H1 (cell line): ENCODE results near the gene PTK6.

ENCODE experiments used
- CTCF ChIP-seq, 3 experiments: IDR thresholded peaks; 1 replicate in 2 of 3; 2 replicates in 1 of 3; pipeline versions ENCODE4 v1.5.1 to v1.6.1; 2011; ENCODE audit warnings: low read length in 3 of 3, mild to moderate bottlenecking in 3 of 3, inconsistent platforms in 2 of 3, low read depth in 1 of 3, moderate library complexity in 1 of 3; ENCODE audit not compliant: insufficient read depth in 1 of 3; ENCODE audit errors: control extremely low read depth in 1 of 3
- EP300 ChIP-seq, 2 experiments: IDR thresholded peaks; 1 replicate in 1 of 2; 2 replicates in 1 of 2; pipeline ENCODE4 v1.6.1; 2011 to 2012; ENCODE audit warnings: low read depth in 2 of 2, low read length in 2 of 2, mild to moderate bottlenecking in 2 of 2, borderline replicate concordance in 1 of 2, inconsistent platforms in 1 of 2, moderate library complexity in 1 of 2
- EZH2 ChIP-seq: fragments of 200-600 bp; sonication (generic); IDR thresholded peaks from 2 replicates; pipeline ENCODE4 v1.7.1; 2012; ENCODE audit warnings: low read depth, mild to moderate bottlenecking, moderate library complexity, low read length, inconsistent platforms; ENCODE audit not compliant: severe bottlenecking
- FOSL1 ChIP-seq: IDR thresholded peaks from 2 replicates; pipeline ENCODE4 v1.6.1; 2011; ENCODE audit warnings: mild to moderate bottlenecking, low read depth, low read length, moderate library complexity; ENCODE audit not compliant: insufficient read depth
- RAD21 ChIP-seq, 2 experiments: IDR thresholded peaks in 1 of 2; conservative IDR thresholded peaks in 1 of 2; 2 replicates each; pipeline ENCODE4 v1.6.1; 2011; ENCODE audit warnings: low read depth in 2 of 2, low read length in 2 of 2, improper control_type of control experiment in 1 of 2, inconsistent platforms in 1 of 2, mild to moderate bottlenecking in 1 of 2, moderate library complexity in 1 of 2
- ZNF274 ChIP-seq: IDR thresholded peaks from 2 replicates; pipeline ENCODE4 v1.7.0; 2012; ENCODE audit warnings: low read length, borderline replicate concordance; ENCODE audit errors: extremely low read depth

GRCh38 chr20:63487116-63487764 is 49.9 kb downstream of the PTK6 start:
- TF ChIP-seq FOSL1 (no peak), ZNF274 (no peak), EZH2 (no peak), CTCF (IDR thresholded peaks at IDR 0.05; ENCODE audit: control extremely low read depth in 1 of 3, insufficient read depth in 1 of 3, low read depth in 1 of 3, low read length in 3 of 3) (no peak), EP300 (IDR thresholded peaks at IDR 0.05; ENCODE audit: borderline replicate concordance in 1 of 2, low read depth in 2 of 2, low read length in 2 of 2) (no peak), RAD21 (IDR thresholded peaks at IDR 0.05 in 1 of 2, conservative IDR thresholded peaks at IDR 0.05 in 1 of 2; ENCODE audit: low read depth in 2 of 2, low read length in 2 of 2) (no peak)
